HG03469 (cell line): ENCODE results near the gene SERPINB6.
"Not testable (repeated sequence)": the region's sequence is repeated elsewhere in the genome, so short reads cannot be mapped to it uniquely, and the experiment has no call there.

Experiments used
- ATAC-seq: cut with Tn5 transposase; IDR thresholded peaks from one replicate; pipeline ENCODE4 v1.9.1; 2021; ENCODE audit warnings: mild to moderate bottlenecking, moderate library complexity, moderate number of reproducible peaks; ENCODE audit not compliant: unreplicated experiment

The SERPINB6 gene

GRCh38 chr6:2917065-2917464 lies 54.3 kb downstream of the SERPINB6 start:
- no peak for ATAC-seq

- ATAC-seq = no peak
Observed at GRCh38 chr6:2916158-2916925, 55.0 kb downstream of the SERPINB6 start.

GRCh38 chr6:2915150-2915549 lies 56.2 kb downstream of the SERPINB6 start:
- ATAC-seq = no peak

GRCh38 chr6:2914318-2914660 lies 57.1 kb downstream of the SERPINB6 start:
- no peak for ATAC-seq

- ATAC-seq = no peak
Observed at GRCh38 chr6:2913621-2914317, 57.6 kb downstream of the SERPINB6 start.

- ATAC-seq = no peak
Observed at GRCh38 chr6:2911171-2911570, 60.2 kb downstream of the SERPINB6 start.

- ATAC-seq = no peak
Observed at GRCh38 chr6:2909718-2910117, 61.6 kb downstream of the SERPINB6 start.

- not testable (repeated sequence) for ATAC-seq
Observed at GRCh38 chr6:2909051-2909606, 62.2 kb downstream of the SERPINB6 start.

GRCh38 chr6:2908516-2908915 lies 62.9 kb downstream of the SERPINB6 start:
- not testable (repeated sequence) for ATAC-seq

- not testable (repeated sequence) for ATAC-seq
Observed at GRCh38 chr6:2903411-2904185, 67.8 kb downstream of the SERPINB6 start.

- ATAC-seq = not testable (repeated sequence)
Observed at GRCh38 chr6:2901645-2902502, 69.5 kb downstream of the SERPINB6 start.

GRCh38 chr6:2900821-2901644 lies 70.3 kb downstream of the SERPINB6 start:
- no peak for ATAC-seq

- ATAC-seq = no peak
Observed at GRCh38 chr6:2900221-2900807, 71.1 kb downstream of the SERPINB6 start.

GRCh38 chr6:2899596-2899995 lies 71.8 kb downstream of the SERPINB6 start:
- ATAC-seq = no peak
